ENCODE data around the gene TMEM179.

TMEM179 gene

DNA sequence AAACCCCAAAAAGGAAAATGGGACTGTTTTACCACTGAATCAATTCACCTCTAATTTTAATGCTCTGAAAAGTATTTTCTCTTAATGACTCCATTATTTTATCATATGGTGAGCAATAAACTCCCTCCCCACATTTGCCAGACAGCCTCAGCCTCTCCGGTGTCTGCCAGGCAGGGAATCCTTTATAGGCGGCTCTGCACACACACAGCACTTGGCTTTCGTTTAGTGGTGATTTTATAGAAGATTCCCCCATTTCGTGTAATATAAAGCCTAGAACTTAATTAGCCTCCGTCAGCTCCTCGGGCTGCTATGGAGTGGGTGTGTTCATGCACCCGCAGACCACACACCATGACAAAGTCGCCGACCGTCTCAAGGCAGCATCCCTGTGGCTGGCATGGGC, 35.1 kb downstream of the TMEM179 start:
- DNase-seq (ENCODE audit: low spot score) = no peak

- DNase-seq (ENCODE audit: low spot score) = no peak
Measured at GRCh38 chr14:104568620-104569019, 36.0 kb downstream of the TMEM179 start.

DNA sequence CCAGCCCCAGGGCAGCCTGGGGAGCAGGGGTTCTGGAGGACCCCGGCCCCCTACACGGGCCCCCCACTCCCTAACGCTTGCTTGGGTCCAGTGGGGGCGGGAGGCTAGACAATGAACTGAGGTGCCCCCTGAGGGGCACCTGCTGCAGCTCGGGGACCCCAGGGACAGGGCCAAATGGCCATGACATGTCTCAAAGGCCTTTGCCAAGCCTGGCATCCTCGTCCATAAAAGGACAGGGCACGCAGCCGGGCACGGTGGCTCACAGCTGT, 36.7 kb downstream of the TMEM179 start:
- no peak for DNase-seq (ENCODE audit: low spot score)

GRCh38 chr14:104567141-104567956, 37.2 kb downstream of the TMEM179 start:
- no peak for DNase-seq (ENCODE audit: low spot score)

- DNase-seq (ENCODE audit: low spot score) = no peak
Measured at GRCh38 chr14:104564744-104565679, 39.6 kb downstream of the TMEM179 start.

GRCh38 chr14:104563742-104564615, 40.6 kb downstream of the TMEM179 start:
- peak; percentile 65 for DNase-seq (ENCODE audit: low spot score)

DNA sequence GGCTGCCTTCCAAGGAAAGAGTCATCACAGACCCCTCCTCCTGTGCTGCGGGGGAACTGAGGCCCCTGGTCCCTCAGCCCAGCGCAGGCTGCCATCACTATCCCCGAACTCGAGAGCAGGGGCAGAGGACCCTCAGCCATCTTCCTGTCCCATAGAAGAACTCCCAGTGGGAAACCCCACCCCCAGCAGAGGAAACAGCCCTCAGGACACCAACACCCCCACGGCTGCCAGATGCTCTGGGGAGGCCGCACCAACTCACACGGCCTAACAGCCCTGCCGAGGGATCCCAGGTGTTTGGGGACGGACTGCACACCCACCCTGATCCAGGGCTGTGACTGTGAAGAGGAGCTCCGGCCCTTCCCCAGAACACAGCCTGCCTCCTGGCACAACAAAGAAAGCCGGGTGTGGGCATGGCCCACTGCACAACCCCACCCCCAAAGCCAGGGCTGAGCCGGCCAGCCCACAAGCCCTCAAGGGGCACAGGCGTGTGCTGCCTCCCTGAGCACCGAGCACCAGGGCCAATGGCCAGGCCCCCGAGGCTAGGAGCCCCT, 41.3 kb downstream of the TMEM179 start:
- DNase-seq (ENCODE audit: low spot score) = no peak

DNA sequence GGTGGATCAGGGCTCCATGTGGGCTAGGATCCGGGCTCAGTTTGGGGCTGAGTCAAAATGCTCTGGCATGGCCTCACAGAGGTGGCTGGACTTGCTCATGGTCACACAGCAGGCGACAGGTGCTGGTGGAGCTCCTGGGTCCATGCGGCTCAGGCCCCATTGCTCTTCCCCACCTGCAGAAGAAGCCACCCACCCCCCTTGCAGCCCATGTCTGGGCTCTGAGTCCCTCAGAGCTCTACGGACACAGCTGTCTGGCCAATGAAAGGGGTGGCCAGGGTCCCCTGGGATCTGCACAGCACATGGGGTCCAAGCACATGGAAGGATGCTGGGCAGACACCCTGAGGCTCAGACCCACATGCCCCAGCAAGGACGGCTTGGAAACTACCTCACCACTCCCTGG, 42.0 kb downstream of the TMEM179 start:
- no peak for DNase-seq (ENCODE audit: low spot score)

GRCh38 chr14:104561632-104562495, 42.7 kb downstream of the TMEM179 start:
- no peak for DNase-seq (ENCODE audit: low spot score)

- no peak for DNase-seq (ENCODE audit: low spot score)
Measured at GRCh38 chr14:104561124-104561557, 43.4 kb downstream of the TMEM179 start.

- no peak for DNase-seq (ENCODE audit: low spot score)
Measured at GRCh38 chr14:104560586-104560945, 44.0 kb downstream of the TMEM179 start.

GRCh38 chr14:104559804-104560585, 44.6 kb downstream of the TMEM179 start:
- no peak for DNase-seq (ENCODE audit: low spot score)

GRCh38 chr14:104559028-104559803, 45.4 kb downstream of the TMEM179 start:
- DNase-seq (ENCODE audit: low spot score) = no peak

GRCh38 chr14:104558231-104559027, 46.1 kb downstream of the TMEM179 start:
- no peak for DNase-seq (ENCODE audit: low spot score)

DNA sequence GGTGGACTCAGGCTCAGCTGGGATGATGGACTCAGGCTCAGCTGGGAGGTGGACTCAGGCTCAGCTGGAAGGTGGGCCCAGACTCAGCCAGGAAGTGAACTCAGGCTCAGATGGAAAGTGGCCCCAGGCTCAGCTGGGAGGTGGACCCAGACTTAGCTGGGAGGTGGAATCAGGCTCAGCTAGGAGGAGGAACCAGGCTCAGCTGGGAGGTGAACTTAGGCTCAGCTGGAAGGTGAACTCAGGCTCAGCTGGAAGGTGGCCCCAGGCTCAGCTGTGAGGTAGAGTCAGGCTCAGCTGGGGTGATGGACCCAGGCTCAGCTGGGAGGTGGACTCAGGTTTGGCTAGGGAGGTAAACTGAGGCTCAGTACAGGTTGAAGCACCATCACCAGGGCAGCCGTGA, 46.8 kb downstream of the TMEM179 start:
- no peak for DNase-seq (ENCODE audit: low spot score)

DNA sequence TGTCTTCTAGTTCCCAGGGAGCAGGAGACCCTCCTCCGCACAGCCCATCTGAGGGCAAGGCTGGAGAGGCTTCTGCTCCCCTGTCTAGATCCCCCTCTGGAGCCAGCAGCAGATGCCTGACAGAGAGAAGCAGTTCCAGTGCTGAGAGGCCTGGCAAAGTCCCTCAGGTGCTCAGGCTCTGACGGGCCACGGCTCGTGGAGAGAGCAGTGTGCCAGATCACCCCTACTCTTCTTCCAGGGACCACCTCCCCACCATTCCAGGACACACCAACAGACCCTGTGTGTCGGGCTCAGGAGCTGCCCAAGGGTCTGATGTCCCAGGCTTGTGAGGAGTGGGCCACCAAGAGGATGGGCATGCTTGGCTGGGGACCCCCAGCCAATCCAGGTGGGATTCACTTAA, 47.5 kb downstream of the TMEM179 start:
- DNase-seq (ENCODE audit: low spot score) = no peak

DNA sequence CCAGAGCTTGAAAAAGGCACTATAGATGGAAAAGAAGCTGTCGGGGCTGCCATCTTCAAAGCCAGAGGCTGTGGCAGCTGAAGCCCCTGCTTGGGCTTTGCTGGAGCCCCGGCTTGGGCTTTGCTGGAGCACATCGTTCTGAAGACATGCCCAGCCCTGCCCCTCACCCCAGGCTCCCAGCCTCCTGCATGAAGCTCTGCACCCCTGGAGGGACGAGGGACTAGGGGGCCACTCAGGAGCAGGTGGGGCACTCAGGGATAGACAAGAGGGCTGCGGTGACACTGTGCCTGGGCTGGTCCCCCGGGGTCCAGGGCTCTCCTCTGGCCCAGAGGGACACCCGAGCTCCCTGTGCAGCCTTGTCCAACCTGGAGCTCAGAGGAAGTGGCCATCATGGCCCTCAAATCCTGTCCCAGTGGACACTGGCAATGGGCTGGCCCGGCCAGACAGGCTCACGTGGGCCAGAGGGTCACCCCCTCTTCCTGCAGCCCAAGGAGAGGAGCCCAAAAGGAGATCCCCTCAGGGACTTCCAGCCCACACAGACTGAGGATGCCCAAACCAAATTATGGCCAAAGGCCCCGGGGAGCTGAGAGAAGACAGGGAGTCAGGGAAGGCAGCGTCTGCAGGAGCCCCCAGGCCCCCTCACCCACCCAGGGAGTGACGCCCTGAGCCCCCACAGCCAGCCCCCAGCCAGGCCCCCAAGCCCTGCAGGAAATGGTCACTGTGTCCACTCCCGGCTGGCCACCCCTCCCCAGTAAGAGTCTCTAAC, 48.1 kb downstream of the TMEM179 start:
- DNase-seq (ENCODE audit: low spot score) = no peak
